ENCODE results near the gene RAB36. TPM values are rescaled to one million over a fixed set of nuclear protein-coding genes. Genes with fewer than 3 reads are reported as not detected.
A peak's percentile ranks its signal among the peaks of the same experiment; 100 is the strongest.

Gene RAB36
- total RNA-seq, 2 donors from 2014 or later = 2.6 to 3.3 TPM

DNA sequence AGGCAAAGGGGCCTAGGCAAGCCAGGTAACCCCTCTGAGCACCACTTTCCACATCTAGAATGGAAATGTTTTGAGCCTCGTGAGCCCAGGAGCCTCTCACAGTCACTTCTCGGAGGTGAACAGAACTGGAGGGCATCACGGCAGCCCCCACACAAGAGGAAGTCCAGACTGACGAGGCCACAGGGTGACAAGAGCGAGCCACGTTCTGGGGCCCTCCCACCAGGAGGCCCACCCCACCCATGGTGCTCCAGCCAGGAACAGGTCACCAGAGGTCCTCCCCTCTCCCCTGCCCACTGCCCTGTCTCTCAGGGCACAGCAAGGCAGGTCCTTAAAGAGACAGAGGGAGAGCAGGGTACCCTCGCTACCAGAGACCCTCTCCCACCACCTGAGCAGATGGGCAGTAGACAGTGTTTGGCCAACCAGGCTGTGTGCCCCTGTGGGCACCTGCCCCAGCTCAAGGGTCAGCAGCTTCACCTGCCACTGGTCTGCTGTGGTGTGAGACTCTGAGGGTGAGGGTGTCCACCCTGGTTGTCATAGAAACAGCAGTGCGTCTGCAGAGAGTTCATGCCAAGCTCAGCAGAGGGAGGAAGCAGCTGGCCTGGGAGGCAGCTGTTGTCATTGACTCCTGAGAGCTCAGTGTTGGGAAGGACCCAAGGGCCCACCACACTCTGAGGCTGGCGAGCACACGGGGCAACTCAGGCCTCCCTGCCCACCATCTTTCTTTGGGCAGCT, 34.9 kb upstream of the RAB36 start:
- TF ChIP-seq, protein P1, sequence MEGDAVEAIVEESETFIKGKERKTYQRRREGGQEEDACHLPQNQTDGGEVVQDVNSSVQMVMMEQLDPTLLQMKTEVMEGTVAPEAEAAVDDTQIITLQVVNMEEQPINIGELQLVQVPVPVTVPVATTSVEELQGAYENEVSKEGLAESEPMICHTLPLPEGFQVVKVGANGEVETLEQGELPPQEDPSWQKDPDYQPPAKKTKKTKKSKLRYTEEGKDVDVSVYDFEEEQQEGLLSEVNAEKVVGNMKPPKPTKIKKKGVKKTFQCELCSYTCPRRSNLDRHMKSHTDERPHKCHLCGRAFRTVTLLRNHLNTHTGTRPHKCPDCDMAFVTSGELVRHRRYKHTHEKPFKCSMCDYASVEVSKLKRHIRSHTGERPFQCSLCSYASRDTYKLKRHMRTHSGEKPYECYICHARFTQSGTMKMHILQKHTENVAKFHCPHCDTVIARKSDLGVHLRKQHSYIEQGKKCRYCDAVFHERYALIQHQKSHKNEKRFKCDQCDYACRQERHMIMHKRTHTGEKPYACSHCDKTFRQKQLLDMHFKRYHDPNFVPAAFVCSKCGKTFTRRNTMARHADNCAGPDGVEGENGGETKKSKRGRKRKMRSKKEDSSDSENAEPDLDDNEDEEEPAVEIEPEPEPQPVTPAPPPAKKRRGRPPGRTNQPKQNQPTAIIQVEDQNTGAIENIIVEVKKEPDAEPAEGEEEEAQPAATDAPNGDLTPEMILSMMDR (conservative IDR thresholded peaks at IDR 0.05) = no peak
- no peaks in the 10 kb centered on the region for H3K4me1 Mint-ChIP-seq
- H3K27me3 ChIP-seq (ENCODE audit: control insufficient read depth, insufficient read depth, low read length, poor library complexity, severe bottlenecking) = no peaks in the 10 kb centered on the region
- no peak overlapping the region for H3K9ac ChIP-seq (ENCODE audit: extremely low read depth, low read length, poor library complexity, severe bottlenecking)
- peaks cover 8% of the 10 kb centered on the region for H3K9me3 ChIP-seq (ENCODE audit: control insufficient read depth, low read length)
- no peaks in the 10 kb centered on the region for H3K9me3 Mint-ChIP-seq
- H3K27ac ChIP-seq (ENCODE audit: low read depth, low read length) = peak overlapping the region; percentile 70
- DNase-seq = no peak
- no peak overlapping the region for H3K4me3 ChIP-seq (ENCODE audit: low read length)
- H3K27ac Mint-ChIP-seq = peak overlapping the region; percentile 10
- no peak overlapping the region for H3K4me3 Mint-ChIP-seq
- no peaks in the 10 kb centered on the region for H3K4me1 ChIP-seq (ENCODE audit: control insufficient read depth, insufficient read depth, low read length)
- H3K27me3 Mint-ChIP-seq (ENCODE audit: insufficient read depth) = no peaks in the 10 kb centered on the region
- peaks cover 9% of the 10 kb centered on the region for H3K36me3 Mint-ChIP-seq (ENCODE audit: low read depth)
- WGBS, 2 experiments (ENCODE audit: insufficient coverage in 1 of 2, insufficient read length in 1 of 2) = 91 to 100% methylated on average over 4 to 10 of the region's 10 CpGs
- peaks cover 6% of the 10 kb centered on the region for H3K36me3 ChIP-seq (ENCODE audit: control insufficient read depth, insufficient read depth, low read length)

- Histone ChIP-seq H3K27me3 (ENCODE audit: control insufficient read depth, insufficient read depth, low read length, poor library complexity, severe bottlenecking) (no peaks in the 10 kb centered on the region), H3K9me3 (ENCODE audit: control insufficient read depth, low read length) (peaks cover 8% of the 10 kb centered on the region), H3K27ac (ENCODE audit: low read depth, low read length) (peak overlapping the region; percentile 70), H3K4me1 (ENCODE audit: control insufficient read depth, insufficient read depth, low read length) (no peaks in the 10 kb centered on the region), H3K9ac (ENCODE audit: extremely low read depth, low read length, poor library complexity, severe bottlenecking) (no peak overlapping the region), H3K36me3 (ENCODE audit: control insufficient read depth, insufficient read depth, low read length) (peaks cover 6% of the 10 kb centered on the region), H3K4me3 (ENCODE audit: low read length) (no peak overlapping the region)
- Mint-ChIP-seq H3K4me1 (no peaks in the 10 kb centered on the region), H3K9me3 (no peaks in the 10 kb centered on the region), H3K4me3 (no peak overlapping the region), H3K27ac (no peak overlapping the region), H3K27me3 (ENCODE audit: insufficient read depth) (no peaks in the 10 kb centered on the region), H3K36me3 (ENCODE audit: low read depth) (peaks cover 4% of the 10 kb centered on the region)
- DNase-seq = no peak
- TF ChIP-seq, protein P1 (conservative IDR thresholded peaks at IDR 0.05) = no peak
- 73 to 89% methylated on average over 3 to 15 of the region's 15 CpGs for WGBS, 2 experiments (ENCODE audit: insufficient coverage in 1 of 2, insufficient read length in 1 of 2)
These were observed 34.3 kb upstream of the RAB36 start for GRCh38 chr22:23110922-23111527.

DNA sequence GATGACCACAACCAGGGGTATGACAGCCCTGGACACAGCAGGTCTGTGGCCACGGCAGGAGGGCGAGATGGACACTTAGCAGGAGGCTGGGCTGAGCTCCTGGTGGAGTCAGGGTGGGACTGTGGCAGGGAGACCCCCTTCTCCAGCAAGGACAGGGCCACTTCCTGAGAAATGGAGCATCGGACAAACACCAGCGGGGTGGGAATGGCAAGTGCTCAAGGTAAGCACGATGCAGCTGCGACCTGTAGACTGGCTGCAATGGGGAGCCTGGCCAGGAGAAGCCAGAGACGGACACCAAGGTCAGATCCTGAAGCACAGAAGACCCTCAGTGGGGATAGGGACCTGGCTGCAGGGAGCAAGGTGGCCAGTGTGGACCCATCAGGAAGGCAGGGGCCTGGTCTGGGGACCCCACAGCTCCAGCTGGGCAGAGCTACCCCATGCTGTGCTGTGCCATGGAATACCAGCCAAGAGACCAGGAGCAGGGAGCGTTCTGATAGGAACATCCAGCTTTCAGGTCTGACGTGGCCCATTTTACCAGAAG, 32.7 kb upstream of the RAB36 start:
- Histone ChIP-seq H3K4me1 (ENCODE audit: control insufficient read depth, insufficient read depth, low read length) (no peaks in the 10 kb centered on the region), H3K4me3 (ENCODE audit: low read length) (no peak overlapping the region), H3K9ac (ENCODE audit: extremely low read depth, low read length, poor library complexity, severe bottlenecking) (no peak overlapping the region), H3K9me3 (ENCODE audit: control insufficient read depth, low read length) (no peaks in the 10 kb centered on the region), H3K27me3 (ENCODE audit: control insufficient read depth, insufficient read depth, low read length, poor library complexity, severe bottlenecking) (no peaks in the 10 kb centered on the region), H3K27ac (ENCODE audit: low read depth, low read length) (no peak overlapping the region), H3K36me3 (ENCODE audit: control insufficient read depth, insufficient read depth, low read length) (no peaks in the 10 kb centered on the region)
- no peaks in the 10 kb centered on the region for H3K4me1 Mint-ChIP-seq
- H3K9me3 Mint-ChIP-seq = no peaks in the 10 kb centered on the region
- no peak overlapping the region for H3K27ac Mint-ChIP-seq
- no peak overlapping the region for H3K4me3 Mint-ChIP-seq
- no peak for DNase-seq
- H3K27me3 Mint-ChIP-seq (ENCODE audit: insufficient read depth) = no peaks in the 10 kb centered on the region
- 89 to 91% methylated on average over 8 to 9 of the region's 9 CpGs for WGBS, 2 experiments (ENCODE audit: insufficient coverage in 1 of 2, insufficient read length in 1 of 2)
- no peaks in the 10 kb centered on the region for H3K36me3 Mint-ChIP-seq (ENCODE audit: low read depth)
- TF ChIP-seq, protein P1 (conservative IDR thresholded peaks at IDR 0.05) = no peak
